ENCODE results near the gene VSTM2B. TPM values are rescaled to one million over a fixed set of nuclear protein-coding genes. Genes with fewer than 3 reads are reported as not detected.
"Not testable (repeated sequence)": the region's sequence is repeated elsewhere in the genome, so short reads cannot be mapped to it uniquely, and the experiment has no call there.

VSTM2B gene
- polyA plus RNA-seq, 4 donors = 0.04 to 6.9 TPM; not detected in 2

- no peak for FAIRE-seq
Observed at GRCh38 chr19:29552454-29553280, 26.9 kb downstream of the VSTM2B start.

GRCh38 chr19:29554149-29554548, 28.4 kb downstream of the VSTM2B start:
- Histone ChIP-seq H3K9me3 (ENCODE audit: control insufficient read depth in 2 of 2, insufficient read depth in 1 of 2, low read depth in 1 of 2, low read length in 1 of 2) (peaks cover 0 to 15% of the 10 kb centered on the region in 2 donors), H3K27ac (ENCODE audit: low read depth in 1 of 3, low read length in 2 of 3) (no peak overlapping the region), H3K4me1 (ENCODE audit: control insufficient read depth in 3 of 3, insufficient read depth in 2 of 3, low read depth in 1 of 3, low read length in 2 of 3) (no peaks in the 10 kb centered on the region), H3K4me3 (ENCODE audit: low read depth in 1 of 3, low read length in 3 of 3) (no peak overlapping the region), H3K27me3 (ENCODE audit: control insufficient read depth in 3 of 3, insufficient read depth in 3 of 3, low read length in 3 of 3) (peaks cover 0 to 2% (median 0%) of the 10 kb centered on the region in 3 donors), H3K36me3 (ENCODE audit: control insufficient read depth in 3 of 3, insufficient read depth in 2 of 3, low read depth in 1 of 3, low read length in 3 of 3) (peaks cover 0 to 9% (median 0%) of the 10 kb centered on the region in 3 donors)
- WGBS, 3 donors = 85 to 96% (median 85%) methylated on average over 1 of the region's 1 CpG
- FAIRE-seq (no peak), DNase-seq (no peak)

More at GRCh38 chr19:29552454-29553280, 26.9 kb downstream of the VSTM2B start:
- WGBS, 3 donors = 81 to 85% (median 82%) methylated on average over 6 of the region's 6 CpGs
- DNase-seq = no peak
- H3K9me3 ChIP-seq (ENCODE audit: control insufficient read depth in 2 of 2, insufficient read depth in 1 of 2, low read depth in 1 of 2, low read length in 1 of 2) = peaks cover 0 to 15% of the 10 kb centered on the region in 2 donors
- peaks cover 0 to 2% (median 0%) of the 10 kb centered on the region in 3 donors for H3K27me3 ChIP-seq (ENCODE audit: control insufficient read depth in 3 of 3, insufficient read depth in 3 of 3, low read length in 3 of 3)
- no peak overlapping the region for H3K4me3 ChIP-seq (ENCODE audit: low read depth in 1 of 3, low read length in 3 of 3)
- peaks cover 0 to 11% (median 0%) of the 10 kb centered on the region in 3 donors for H3K4me1 ChIP-seq (ENCODE audit: control insufficient read depth in 3 of 3, insufficient read depth in 2 of 3, low read depth in 1 of 3, low read length in 2 of 3)
- no peak overlapping the region for H3K27ac ChIP-seq (ENCODE audit: low read depth in 1 of 3, low read length in 2 of 3)
- H3K36me3 ChIP-seq (ENCODE audit: control insufficient read depth in 3 of 3, insufficient read depth in 2 of 3, low read depth in 1 of 3, low read length in 3 of 3) = peaks cover 0 to 9% (median 0%) of the 10 kb centered on the region in 3 donors

GRCh38 chr19:29559110-29559509, 33.3 kb downstream of the VSTM2B start:
- H3K36me3 ChIP-seq (ENCODE audit: control insufficient read depth in 3 of 3, insufficient read depth in 2 of 3, low read depth in 1 of 3, low read length in 3 of 3); DNase-seq; FAIRE-seq; H3K27ac ChIP-seq (ENCODE audit: low read depth in 1 of 3, low read length in 2 of 3); H3K27me3 ChIP-seq (ENCODE audit: control insufficient read depth in 3 of 3, insufficient read depth in 3 of 3, low read length in 3 of 3); H3K4me3 ChIP-seq (ENCODE audit: low read depth in 1 of 3, low read length in 3 of 3); H3K9me3 ChIP-seq (ENCODE audit: control insufficient read depth in 2 of 2, insufficient read depth in 1 of 2, low read depth in 1 of 2, low read length in 1 of 2); H3K4me1 ChIP-seq (ENCODE audit: control insufficient read depth in 3 of 3, insufficient read depth in 2 of 3, low read depth in 1 of 3, low read length in 2 of 3): not testable (repeated sequence)
- WGBS, 3 donors = 78 to 91% (median 88%) methylated on average over 2 of the region's 2 CpGs

- H3K27me3 ChIP-seq (ENCODE audit: control insufficient read depth in 3 of 3, insufficient read depth in 3 of 3, low read length in 3 of 3) = no peaks in the 10 kb centered on the region
- H3K4me1 ChIP-seq (ENCODE audit: control insufficient read depth in 3 of 3, insufficient read depth in 2 of 3, low read depth in 1 of 3, low read length in 2 of 3) = no peaks in the 10 kb centered on the region
- no peak overlapping the region for H3K27ac ChIP-seq (ENCODE audit: low read depth in 1 of 3, low read length in 2 of 3)
- no peak overlapping the region for H3K4me3 ChIP-seq (ENCODE audit: low read depth in 1 of 3, low read length in 3 of 3)
- H3K9me3 ChIP-seq (ENCODE audit: control insufficient read depth in 2 of 2, insufficient read depth in 1 of 2, low read depth in 1 of 2, low read length in 1 of 2) = peaks cover 0 to 8% of the 10 kb centered on the region in 2 donors
- peaks cover 0 to 10% (median 0%) of the 10 kb centered on the region in 3 donors for H3K36me3 ChIP-seq (ENCODE audit: control insufficient read depth in 3 of 3, insufficient read depth in 2 of 3, low read depth in 1 of 3, low read length in 3 of 3)
- FAIRE-seq (no peak), DNase-seq (no peak)
- WGBS, 3 donors = 79 to 87% (median 83%) methylated on average over 4 of the region's 4 CpGs
Observed at GRCh38 chr19:29559743-29560142, 33.9 kb downstream of the VSTM2B start.

- FAIRE-seq = no peak
- WGBS, 3 donors = 82 to 86% (median 85%) methylated on average over 6 of the region's 6 CpGs
Observed at GRCh38 chr19:29560313-29561075, 34.7 kb downstream of the VSTM2B start.

GRCh38 chr19:29561601-29562000, 35.8 kb downstream of the VSTM2B start:
- 78 to 87% (median 78%) methylated on average over 9 of the region's 9 CpGs for WGBS, 3 donors
- Histone ChIP-seq H3K27me3 (ENCODE audit: control insufficient read depth in 3 of 3, insufficient read depth in 3 of 3, low read length in 3 of 3) (no peaks in the 10 kb centered on the region), H3K9me3 (ENCODE audit: control insufficient read depth in 2 of 2, insufficient read depth in 1 of 2, low read depth in 1 of 2, low read length in 1 of 2) (peaks cover 0 to 8% of the 10 kb centered on the region in 2 donors), H3K27ac (ENCODE audit: low read depth in 1 of 3, low read length in 2 of 3) (no peak overlapping the region), H3K4me3 (ENCODE audit: low read depth in 1 of 3, low read length in 3 of 3) (no peak overlapping the region), H3K36me3 (ENCODE audit: control insufficient read depth in 3 of 3, insufficient read depth in 2 of 3, low read depth in 1 of 3, low read length in 3 of 3) (peaks cover 0 to 18% (median 0%) of the 10 kb centered on the region in 3 donors), H3K4me1 (ENCODE audit: control insufficient read depth in 3 of 3, insufficient read depth in 2 of 3, low read depth in 1 of 3, low read length in 2 of 3) (no peaks in the 10 kb centered on the region)
- FAIRE-seq (no peak), DNase-seq (no peak)

More at GRCh38 chr19:29560313-29561075, 34.7 kb downstream of the VSTM2B start:
- Histone ChIP-seq H3K27me3 (ENCODE audit: control insufficient read depth in 3 of 3, insufficient read depth in 3 of 3, low read length in 3 of 3) (no peaks in the 10 kb centered on the region), H3K36me3 (ENCODE audit: control insufficient read depth in 3 of 3, insufficient read depth in 2 of 3, low read depth in 1 of 3, low read length in 3 of 3) (peaks cover 0 to 17% (median 0%) of the 10 kb centered on the region in 3 donors), H3K4me3 (ENCODE audit: low read depth in 1 of 3, low read length in 3 of 3) (no peak overlapping the region), H3K4me1 (ENCODE audit: control insufficient read depth in 3 of 3, insufficient read depth in 2 of 3, low read depth in 1 of 3, low read length in 2 of 3) (no peaks in the 10 kb centered on the region), H3K27ac (ENCODE audit: low read depth in 1 of 3, low read length in 2 of 3) (no peak overlapping the region), H3K9me3 (ENCODE audit: control insufficient read depth in 2 of 2, insufficient read depth in 1 of 2, low read depth in 1 of 2, low read length in 1 of 2) (peaks cover 0 to 8% of the 10 kb centered on the region in 2 donors)
- DNase-seq = no peak

- Histone ChIP-seq H3K4me3 (ENCODE audit: low read depth in 1 of 3, low read length in 3 of 3) (no peak overlapping the region), H3K4me1 (ENCODE audit: control insufficient read depth in 3 of 3, insufficient read depth in 2 of 3, low read depth in 1 of 3, low read length in 2 of 3) (no peaks in the 10 kb centered on the region), H3K36me3 (ENCODE audit: control insufficient read depth in 3 of 3, insufficient read depth in 2 of 3, low read depth in 1 of 3, low read length in 3 of 3) (peaks cover 0 to 18% (median 0%) of the 10 kb centered on the region in 3 donors), H3K27ac (ENCODE audit: low read depth in 1 of 3, low read length in 2 of 3) (no peak overlapping the region), H3K27me3 (ENCODE audit: control insufficient read depth in 3 of 3, insufficient read depth in 3 of 3, low read length in 3 of 3) (no peaks in the 10 kb centered on the region), H3K9me3 (ENCODE audit: control insufficient read depth in 2 of 2, insufficient read depth in 1 of 2, low read depth in 1 of 2, low read length in 1 of 2) (peaks cover 0 to 8% of the 10 kb centered on the region in 2 donors)
- 66 to 80% (median 69%) methylated on average over 16 of the region's 16 CpGs for WGBS, 3 donors
- DNase-seq (no peak), FAIRE-seq (no peak)
Observed at GRCh38 chr19:29562299-29563297, 36.8 kb downstream of the VSTM2B start.

All from small intestine (tissue), 7 donors.